Epithelial cell of esophagus (primary cell): Measurements from ENCODE around the gene NAALADL1.

Source experiments
- DNase-seq: peaks from one replicate; pipeline ENCODE4 v3.0.0; 2010; ENCODE audit warnings: low read depth
- H3K4me3 ChIP-seq: 2 replicates; pipeline ENCODE4 v1.5.1; 2011; ENCODE audit warnings: mild to moderate bottlenecking, low read length, control low read depth
- CTCF ChIP-seq: IDR thresholded peaks from 2 replicates; pipeline ENCODE4 v1.5.1; 2011; ENCODE audit warnings: low read depth, mild to moderate bottlenecking, low read length, control low read depth, inconsistent platforms; ENCODE audit not compliant: insufficient read depth; ENCODE audit errors: missing control alignments

Gene NAALADL1

GRCh38 chr11:65058419-65059054 is at the start of gene NAALADL1:
Gene NAALADL1 (minus strand): TSS chr11:65058553. CDS start chr11:65058521, 32 bp downstream.
- TF ChIP-seq CTCF: no peak
- no peak for DNase-seq

GRCh38 chr11:65107751-65108468 is 49.6 kb upstream of the NAALADL1 start:
- H3K4me3 ChIP-seq: no peak overlapping the region

More at GRCh38 chr11:65058419-65059054, at the start of gene NAALADL1:
- H3K4me3 ChIP-seq: no peak within 1 kb of the TSS

GRCh38 chr11:65107078-65107477 is 48.7 kb upstream of the NAALADL1 start:
- H3K4me3 ChIP-seq: no peak overlapping the region
- no peak for TF ChIP-seq CTCF
- no peak for DNase-seq

More at GRCh38 chr11:65107751-65108468, 49.6 kb upstream of the NAALADL1 start:
- no peak for TF ChIP-seq CTCF
- no peak for DNase-seq

GRCh38 chr11:65104628-65105027 is 46.3 kb upstream of the NAALADL1 start:
- no peak overlapping the region for H3K4me3 ChIP-seq
- no peak for DNase-seq
- TF ChIP-seq CTCF: no peak

- H3K4me3 ChIP-seq: no peak overlapping the region
- no peak for TF ChIP-seq CTCF
- no peak for DNase-seq
These were observed 45.1 kb upstream of the NAALADL1 start for GRCh38 chr11:65103476-65103875.

GRCh38 chr11:65102142-65103095 is 44.1 kb upstream of the NAALADL1 start:
- no peak for TF ChIP-seq CTCF
- no peak overlapping the region for H3K4me3 ChIP-seq
- DNase-seq: no peak
